Measurements from ENCODE around the gene DGKG.

Gene DGKG

GRCh38 chr3:186319945-186320344 is 42.1 kb downstream of the DGKG start:
- no peak overlapping the region for H3K4me3 ChIP-seq (ENCODE audit: low read length)
- no peak for TF ChIP-seq ZNF274 (IDR thresholded peaks at IDR 0.05; ENCODE audit: low read depth, low read length)

- no peak for TF ChIP-seq ZNF274 (IDR thresholded peaks at IDR 0.05; ENCODE audit: low read depth, low read length)
- no peak overlapping the region for H3K4me3 ChIP-seq (ENCODE audit: low read length)
Observed at GRCh38 chr3:186318135-186318534, 43.9 kb downstream of the DGKG start.

DNA sequence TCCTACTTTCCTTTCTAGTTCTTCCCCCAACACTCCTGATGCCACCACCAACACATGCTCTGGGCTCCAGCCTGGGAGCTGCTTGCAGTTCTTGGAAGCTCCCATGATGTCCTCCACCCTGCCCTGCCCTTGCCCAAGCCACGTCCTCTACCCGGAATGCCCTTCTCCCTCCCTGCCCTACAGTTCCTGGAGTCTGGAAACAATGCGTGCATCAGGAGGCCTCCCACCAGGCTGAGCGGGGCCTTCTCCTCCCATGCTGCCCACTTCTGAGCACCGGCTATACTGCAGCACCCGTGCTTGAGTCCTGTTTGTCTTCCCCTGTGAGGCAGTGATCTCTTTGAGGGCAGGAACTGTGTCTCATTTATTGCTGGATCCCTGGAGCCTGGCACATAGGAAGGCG is 44.6 kb downstream of the DGKG start:
- no peak for TF ChIP-seq ZNF274 (IDR thresholded peaks at IDR 0.05; ENCODE audit: low read depth, low read length)
- no peak overlapping the region for H3K4me3 ChIP-seq (ENCODE audit: low read length)

- TF ChIP-seq ZNF274 (IDR thresholded peaks at IDR 0.05; ENCODE audit: low read depth, low read length), result no peak
- H3K4me3 ChIP-seq (ENCODE audit: low read length), result no peak overlapping the region
Observed at GRCh38 chr3:186316666-186317260, 45.3 kb downstream of the DGKG start.

- TF ChIP-seq ZNF274 (IDR thresholded peaks at IDR 0.05; ENCODE audit: low read depth, low read length), result no peak
- no peak overlapping the region for H3K4me3 ChIP-seq (ENCODE audit: low read length)
Observed at GRCh38 chr3:186315581-186316354, 46.3 kb downstream of the DGKG start.

DNA sequence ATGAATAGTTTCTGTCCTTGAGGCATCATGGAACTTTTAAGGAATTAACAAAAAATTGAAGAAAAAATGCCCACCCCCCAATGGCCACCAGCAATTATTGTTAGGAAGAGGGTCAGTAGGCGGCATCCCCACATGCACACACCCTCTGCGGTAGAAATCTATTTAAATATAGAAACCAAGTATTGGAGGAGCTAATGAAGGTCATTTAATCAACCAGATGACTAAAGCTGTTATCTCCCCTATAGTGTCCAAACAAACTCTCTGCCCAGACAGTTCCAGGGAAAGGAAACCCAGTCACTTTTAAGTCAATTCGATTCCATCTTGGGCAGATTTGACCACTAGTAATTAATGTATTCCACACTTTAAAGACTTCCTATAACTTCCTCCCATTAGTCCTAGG is 47.1 kb downstream of the DGKG start:
- TF ChIP-seq ZNF274 (IDR thresholded peaks at IDR 0.05; ENCODE audit: low read depth, low read length), result no peak

DNA sequence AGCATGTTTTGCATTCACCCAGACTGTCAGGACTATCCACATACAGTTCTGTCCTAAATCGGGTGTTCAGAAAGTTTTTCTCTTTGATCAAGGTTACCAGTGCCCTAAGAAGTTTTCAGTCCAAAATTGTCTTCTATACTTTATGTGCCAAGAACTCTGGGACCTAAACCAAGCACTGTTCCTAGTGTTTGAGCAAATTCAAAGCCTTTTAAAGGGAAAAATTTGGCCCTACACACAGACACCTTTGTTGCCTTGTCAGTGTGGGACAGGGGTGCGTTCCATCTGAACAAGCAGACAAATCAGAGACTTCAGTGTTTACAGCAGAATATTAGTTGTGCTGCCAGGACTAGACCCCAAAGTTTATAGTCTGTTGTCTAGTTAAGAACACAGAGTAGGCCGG is 50.6 kb downstream of the DGKG start:
- no peak overlapping the region for H3K4me3 ChIP-seq (ENCODE audit: low read length)
- TF ChIP-seq ZNF274 (IDR thresholded peaks at IDR 0.05; ENCODE audit: low read depth, low read length), result no peak

More for the DNA sequence above, 47.1 kb downstream of the DGKG start:
- no peak overlapping the region for H3K4me3 ChIP-seq (ENCODE audit: low read length)

- TF ChIP-seq ZNF274 (IDR thresholded peaks at IDR 0.05; ENCODE audit: low read depth, low read length), result no peak
- H3K4me3 ChIP-seq (ENCODE audit: low read length), result no peak overlapping the region
Observed at GRCh38 chr3:186308549-186308948, 53.5 kb downstream of the DGKG start.

GRCh38 chr3:186307594-186308221 is 54.3 kb downstream of the DGKG start:
- no peak for TF ChIP-seq ZNF274 (IDR thresholded peaks at IDR 0.05; ENCODE audit: low read depth, low read length)
- no peak overlapping the region for H3K4me3 ChIP-seq (ENCODE audit: low read length)

DNA sequence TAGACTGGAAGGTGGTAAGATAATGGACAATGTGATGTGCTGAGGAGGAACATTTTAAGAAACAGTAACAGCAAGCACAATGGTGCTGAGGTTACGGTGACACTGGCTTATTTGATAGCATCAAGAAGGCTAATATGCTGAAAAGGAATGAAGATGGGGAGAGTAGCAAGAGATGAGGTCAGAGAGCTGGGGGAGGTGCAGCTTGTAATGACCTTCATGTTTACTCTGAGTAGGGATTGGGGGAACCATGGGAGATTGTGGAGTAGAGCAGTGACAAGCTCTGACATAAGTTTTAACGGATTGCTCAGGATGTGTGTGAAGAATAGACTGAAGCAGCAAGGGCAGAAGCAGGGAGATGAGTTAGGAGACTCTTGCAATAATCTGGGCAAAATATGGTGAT is 56.7 kb downstream of the DGKG start:
- TF ChIP-seq ZNF274 (IDR thresholded peaks at IDR 0.05; ENCODE audit: low read depth, low read length), result no peak
- H3K4me3 ChIP-seq (ENCODE audit: low read length), result no peak overlapping the region

DNA sequence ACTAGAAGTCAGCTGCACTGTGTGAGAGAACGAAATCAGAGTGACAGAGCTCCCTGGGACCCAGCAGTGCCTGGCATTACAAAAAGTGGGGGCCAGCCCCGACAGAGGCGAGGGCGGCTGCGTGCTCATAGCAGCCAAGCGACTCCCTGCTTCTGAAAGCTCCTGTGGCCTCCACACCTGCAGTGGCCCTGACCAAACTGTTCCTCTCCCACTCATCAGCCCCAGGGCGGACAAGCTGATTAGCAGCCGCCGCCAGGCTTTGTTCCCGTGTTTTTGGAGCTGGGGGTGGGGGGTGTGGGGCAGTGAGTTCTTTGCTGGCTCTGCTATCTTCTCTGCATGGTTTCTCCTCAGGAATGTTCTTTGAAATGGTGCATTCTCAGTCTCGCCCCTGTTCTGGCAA is 58.1 kb downstream of the DGKG start:
- no peak for TF ChIP-seq ZNF274 (IDR thresholded peaks at IDR 0.05; ENCODE audit: low read depth, low read length)
- H3K4me3 ChIP-seq (ENCODE audit: low read length), result no peak overlapping the region

- no peak for TF ChIP-seq ZNF274 (IDR thresholded peaks at IDR 0.05; ENCODE audit: low read depth, low read length)
- H3K4me3 ChIP-seq (ENCODE audit: low read length), result no peak overlapping the region
Observed at GRCh38 chr3:186299327-186299726, 62.7 kb downstream of the DGKG start.

DNA sequence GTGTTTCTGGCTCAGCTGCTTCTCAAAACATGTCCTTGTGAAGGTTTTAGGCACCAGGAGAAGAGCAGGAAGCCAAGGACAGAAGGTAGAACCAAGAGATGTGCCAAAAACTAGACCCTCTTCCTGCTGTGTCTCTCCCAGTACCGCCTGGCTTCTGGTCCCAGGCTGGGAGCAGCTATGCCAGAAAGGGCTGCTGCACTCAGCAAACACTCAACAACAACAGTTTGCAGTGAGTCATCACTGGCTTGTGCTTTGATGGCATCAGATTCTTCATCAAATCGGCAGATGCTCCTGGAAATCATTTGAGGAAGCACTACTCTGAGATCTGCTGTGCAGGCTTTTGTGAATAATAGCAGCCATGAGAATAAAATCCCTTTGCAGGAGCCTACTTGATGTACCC is 63.2 kb downstream of the DGKG start:
- H3K4me3 ChIP-seq (ENCODE audit: low read length), result no peak overlapping the region
- TF ChIP-seq ZNF274 (IDR thresholded peaks at IDR 0.05; ENCODE audit: low read depth, low read length), result no peak

DNA sequence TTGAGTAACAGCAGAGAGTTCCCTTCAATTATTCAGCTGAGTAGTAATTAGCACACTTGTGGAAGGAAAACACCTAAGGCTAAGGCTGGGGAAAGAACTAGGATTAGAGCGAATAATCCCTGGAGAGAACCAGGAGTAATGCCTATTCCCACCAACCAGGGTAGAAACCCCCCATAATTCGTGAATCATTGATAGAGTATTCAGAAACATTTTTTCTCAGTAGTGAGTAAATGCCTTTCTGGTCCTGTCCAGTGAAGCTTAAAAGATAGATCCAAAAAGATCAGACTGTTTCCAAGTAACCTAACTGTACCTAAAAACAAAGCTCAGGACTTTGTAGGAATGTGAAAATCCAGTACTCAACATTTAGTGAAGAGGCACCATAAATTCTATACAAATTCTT is 71.2 kb downstream of the DGKG start:
- TF ChIP-seq ZNF274 (IDR thresholded peaks at IDR 0.05; ENCODE audit: low read depth, low read length), result no peak
- H3K4me3 ChIP-seq (ENCODE audit: low read length), result no peak overlapping the region

DNA sequence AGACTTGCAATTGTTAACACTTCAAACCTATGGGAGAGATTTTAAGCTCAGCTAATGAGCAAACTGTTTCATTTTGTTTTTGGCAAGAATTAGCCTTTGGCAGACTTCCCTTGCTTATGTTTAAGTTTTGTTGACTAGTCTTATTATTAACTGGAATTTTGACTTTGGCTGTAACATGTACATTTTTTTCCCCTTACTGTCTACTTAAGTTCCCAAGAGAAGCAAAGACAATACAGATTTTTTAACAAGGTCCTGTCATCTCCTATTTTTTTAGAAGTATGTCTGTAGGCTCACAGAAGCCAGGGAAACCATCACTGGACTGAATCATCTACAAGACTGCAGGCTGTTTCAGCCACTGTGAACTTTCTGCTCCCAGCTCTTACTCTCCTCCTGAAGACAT is 74.3 kb downstream of the DGKG start:
- no peak for TF ChIP-seq ZNF274 (IDR thresholded peaks at IDR 0.05; ENCODE audit: low read depth, low read length)
- no peak overlapping the region for H3K4me3 ChIP-seq (ENCODE audit: low read length)

Data from GM08714 (cell line).